ENCODE results near the gene MKLN1.

DNA sequence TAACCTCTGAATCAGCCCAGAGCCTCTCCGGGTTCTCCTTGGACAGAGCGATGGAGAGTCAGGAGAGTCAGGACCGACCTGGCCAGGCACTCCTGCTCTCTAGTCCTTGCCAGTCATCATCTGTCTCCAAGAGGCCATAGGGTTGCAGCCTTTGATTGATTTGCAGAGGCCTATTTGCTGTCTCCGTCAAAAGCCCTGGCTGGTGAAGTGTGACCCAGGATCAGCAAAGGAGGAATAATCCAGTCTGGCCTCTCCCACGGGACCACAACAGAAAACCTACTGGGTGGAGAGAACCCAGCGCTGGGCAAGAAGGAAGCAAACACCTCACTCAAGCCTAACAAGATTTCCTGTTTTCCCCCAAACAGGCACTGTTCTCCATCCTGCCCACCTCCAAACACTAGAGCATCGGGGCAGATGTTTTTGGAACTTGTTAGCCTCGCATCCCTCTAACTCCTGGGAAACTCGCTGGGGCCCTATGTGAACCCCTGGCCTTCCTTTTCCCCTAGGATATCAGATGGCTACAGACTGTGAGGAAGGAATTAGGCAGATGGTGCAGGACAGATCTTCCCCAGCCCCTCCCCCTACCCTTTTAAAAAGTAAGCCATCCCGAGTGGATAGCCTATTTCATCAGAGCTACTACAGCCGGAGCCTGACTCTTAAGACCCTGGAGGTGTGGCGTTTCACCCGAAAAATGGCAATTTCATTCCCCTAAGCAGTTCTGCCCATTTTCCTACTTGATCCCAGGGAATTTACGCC, 174.4 kb downstream of the MKLN1 start:
- TF ChIP-seq, protein P1, sequence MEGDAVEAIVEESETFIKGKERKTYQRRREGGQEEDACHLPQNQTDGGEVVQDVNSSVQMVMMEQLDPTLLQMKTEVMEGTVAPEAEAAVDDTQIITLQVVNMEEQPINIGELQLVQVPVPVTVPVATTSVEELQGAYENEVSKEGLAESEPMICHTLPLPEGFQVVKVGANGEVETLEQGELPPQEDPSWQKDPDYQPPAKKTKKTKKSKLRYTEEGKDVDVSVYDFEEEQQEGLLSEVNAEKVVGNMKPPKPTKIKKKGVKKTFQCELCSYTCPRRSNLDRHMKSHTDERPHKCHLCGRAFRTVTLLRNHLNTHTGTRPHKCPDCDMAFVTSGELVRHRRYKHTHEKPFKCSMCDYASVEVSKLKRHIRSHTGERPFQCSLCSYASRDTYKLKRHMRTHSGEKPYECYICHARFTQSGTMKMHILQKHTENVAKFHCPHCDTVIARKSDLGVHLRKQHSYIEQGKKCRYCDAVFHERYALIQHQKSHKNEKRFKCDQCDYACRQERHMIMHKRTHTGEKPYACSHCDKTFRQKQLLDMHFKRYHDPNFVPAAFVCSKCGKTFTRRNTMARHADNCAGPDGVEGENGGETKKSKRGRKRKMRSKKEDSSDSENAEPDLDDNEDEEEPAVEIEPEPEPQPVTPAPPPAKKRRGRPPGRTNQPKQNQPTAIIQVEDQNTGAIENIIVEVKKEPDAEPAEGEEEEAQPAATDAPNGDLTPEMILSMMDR (IDR thresholded peaks at IDR 0.05) = no peak
- no peak for TF ChIP-seq POLR2A (IDR thresholded peaks at IDR 0.05)

Measured in thyroid gland (tissue), 4 donors.